NB4 (cell line): ENCODE data around the gene RASGRP1.

Experiments
- DNase-seq: peaks from one replicate; pipeline ENCODE4 v3.0.0; 2010; ENCODE audit warnings: low read depth
- H3K4me3 ChIP-seq: one replicate; pipeline ENCODE4 v1.5.1; 2011; ENCODE audit warnings: mild to moderate bottlenecking, low read depth, low read length, moderate library complexity
- MAX ChIP-seq: IDR thresholded peaks from 2 replicates; pipeline ENCODE4 v1.6.1; 2011; ENCODE audit warnings: low read depth, low read length
- MYC ChIP-seq: IDR thresholded peaks from 2 replicates; pipeline ENCODE4 v1.6.1; 2011; ENCODE audit warnings: low read depth, low read length
- POLR2A ChIP-seq: IDR thresholded peaks from 2 replicates; pipeline ENCODE4 v1.6.1; 2011; ENCODE audit warnings: mild to moderate bottlenecking; ENCODE audit not compliant: insufficient read length; ENCODE audit errors: extremely low read depth
- TF ChIP-seq, protein P1 (sequence below): IDR thresholded peaks from one replicate; pipeline ENCODE4 v1.5.1; 2012; ENCODE audit warnings: low read depth, low read length

The RASGRP1 gene

DNA sequence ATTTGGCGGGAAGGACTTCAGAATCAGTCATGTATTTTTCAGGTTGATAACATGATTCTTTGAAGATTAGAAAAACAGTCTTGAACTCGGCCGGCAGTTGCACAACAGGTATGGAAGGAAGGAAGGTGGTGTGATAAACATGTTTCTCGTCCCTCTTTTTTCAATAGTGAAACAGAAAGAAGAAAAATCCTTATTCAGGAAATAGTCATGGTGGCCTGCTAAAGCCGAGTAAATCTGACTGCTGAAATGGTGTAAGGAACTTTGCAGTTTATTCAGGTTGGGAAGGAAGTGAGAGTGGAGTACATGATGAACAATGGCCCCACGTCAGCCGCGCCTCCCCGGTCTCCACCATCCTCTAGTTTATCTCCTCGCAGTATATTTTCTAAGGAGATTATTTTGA lies 6.7 kb downstream of the RASGRP1 start:
- TF ChIP-seq, protein P1, sequence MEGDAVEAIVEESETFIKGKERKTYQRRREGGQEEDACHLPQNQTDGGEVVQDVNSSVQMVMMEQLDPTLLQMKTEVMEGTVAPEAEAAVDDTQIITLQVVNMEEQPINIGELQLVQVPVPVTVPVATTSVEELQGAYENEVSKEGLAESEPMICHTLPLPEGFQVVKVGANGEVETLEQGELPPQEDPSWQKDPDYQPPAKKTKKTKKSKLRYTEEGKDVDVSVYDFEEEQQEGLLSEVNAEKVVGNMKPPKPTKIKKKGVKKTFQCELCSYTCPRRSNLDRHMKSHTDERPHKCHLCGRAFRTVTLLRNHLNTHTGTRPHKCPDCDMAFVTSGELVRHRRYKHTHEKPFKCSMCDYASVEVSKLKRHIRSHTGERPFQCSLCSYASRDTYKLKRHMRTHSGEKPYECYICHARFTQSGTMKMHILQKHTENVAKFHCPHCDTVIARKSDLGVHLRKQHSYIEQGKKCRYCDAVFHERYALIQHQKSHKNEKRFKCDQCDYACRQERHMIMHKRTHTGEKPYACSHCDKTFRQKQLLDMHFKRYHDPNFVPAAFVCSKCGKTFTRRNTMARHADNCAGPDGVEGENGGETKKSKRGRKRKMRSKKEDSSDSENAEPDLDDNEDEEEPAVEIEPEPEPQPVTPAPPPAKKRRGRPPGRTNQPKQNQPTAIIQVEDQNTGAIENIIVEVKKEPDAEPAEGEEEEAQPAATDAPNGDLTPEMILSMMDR, result no peak
- no peak for TF ChIP-seq MAX
- TF ChIP-seq MYC, result no peak
- no peak for TF ChIP-seq POLR2A
- H3K4me3 ChIP-seq, result no peak overlapping the region
- no peak for DNase-seq

DNA sequence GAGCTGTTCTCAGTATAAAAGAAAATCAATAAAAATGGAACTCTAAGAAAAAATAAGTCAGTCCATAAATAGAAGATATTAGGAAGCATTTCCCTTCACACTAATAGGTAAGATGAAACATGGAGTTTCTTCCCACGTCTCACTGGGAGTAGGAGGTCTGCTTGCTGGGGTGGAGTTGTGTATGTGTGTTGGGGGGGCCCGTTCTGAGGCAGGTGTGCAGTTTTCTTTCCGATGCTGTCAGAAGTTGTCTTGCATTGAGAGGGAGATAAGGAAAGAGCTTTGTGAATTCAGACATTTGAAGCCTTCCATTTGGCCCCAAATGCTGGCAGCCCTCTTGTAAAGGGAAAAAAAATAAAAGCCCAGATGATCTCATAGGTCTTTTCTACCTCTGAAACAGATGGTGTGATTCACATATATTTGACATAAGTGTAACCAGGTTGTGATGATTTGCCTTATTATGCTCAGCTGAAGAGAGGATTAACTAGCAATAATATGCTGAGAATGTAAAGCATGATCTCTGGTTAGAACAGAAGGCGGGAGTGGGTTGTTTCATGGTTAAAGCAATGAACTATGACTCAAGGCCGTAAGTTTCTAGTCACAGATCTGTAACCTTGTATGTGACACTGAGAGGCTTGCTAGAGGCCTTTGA lies 8.8 kb downstream of the RASGRP1 start:
- TF ChIP-seq, protein P1, result no peak
- TF ChIP-seq MYC (no peak), MAX (no peak), POLR2A (no peak)
- no peak for DNase-seq
- no peak overlapping the region for H3K4me3 ChIP-seq

DNA sequence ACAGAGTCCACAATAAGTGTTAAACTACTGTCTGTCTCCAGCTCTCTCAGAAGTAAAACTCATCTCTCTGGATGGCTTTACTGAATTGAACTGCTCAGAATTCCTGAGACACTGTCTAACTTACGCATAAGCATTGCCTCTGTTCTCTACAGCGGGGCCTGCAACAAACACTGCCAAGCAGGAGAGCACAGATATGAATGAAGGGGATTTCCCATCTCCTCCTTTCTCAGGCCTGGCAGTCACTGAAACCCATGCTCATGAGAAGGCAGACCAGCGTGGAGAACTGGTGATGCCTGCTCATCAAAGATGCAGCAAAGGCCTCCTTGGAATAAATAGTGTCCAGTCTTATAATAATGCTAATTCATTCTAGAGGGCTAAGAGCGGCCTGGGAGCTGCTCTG lies 10.3 kb downstream of the RASGRP1 start:
- TF ChIP-seq MYC, result no peak
- TF ChIP-seq POLR2A, result no peak
- TF ChIP-seq, protein P1, result no peak
- no peak for TF ChIP-seq MAX

GRCh38 chr15:38553071-38553470 lies 11.5 kb downstream of the RASGRP1 start:
- no peak for TF ChIP-seq POLR2A
- TF ChIP-seq MYC, result no peak
- TF ChIP-seq, protein P1, result no peak
- TF ChIP-seq MAX, result no peak
- DNase-seq, result no peak
- no peak overlapping the region for H3K4me3 ChIP-seq

More for the DNA sequence above, 10.3 kb downstream of the RASGRP1 start:
- DNase-seq, result no peak
- H3K4me3 ChIP-seq, result no peak overlapping the region

DNA sequence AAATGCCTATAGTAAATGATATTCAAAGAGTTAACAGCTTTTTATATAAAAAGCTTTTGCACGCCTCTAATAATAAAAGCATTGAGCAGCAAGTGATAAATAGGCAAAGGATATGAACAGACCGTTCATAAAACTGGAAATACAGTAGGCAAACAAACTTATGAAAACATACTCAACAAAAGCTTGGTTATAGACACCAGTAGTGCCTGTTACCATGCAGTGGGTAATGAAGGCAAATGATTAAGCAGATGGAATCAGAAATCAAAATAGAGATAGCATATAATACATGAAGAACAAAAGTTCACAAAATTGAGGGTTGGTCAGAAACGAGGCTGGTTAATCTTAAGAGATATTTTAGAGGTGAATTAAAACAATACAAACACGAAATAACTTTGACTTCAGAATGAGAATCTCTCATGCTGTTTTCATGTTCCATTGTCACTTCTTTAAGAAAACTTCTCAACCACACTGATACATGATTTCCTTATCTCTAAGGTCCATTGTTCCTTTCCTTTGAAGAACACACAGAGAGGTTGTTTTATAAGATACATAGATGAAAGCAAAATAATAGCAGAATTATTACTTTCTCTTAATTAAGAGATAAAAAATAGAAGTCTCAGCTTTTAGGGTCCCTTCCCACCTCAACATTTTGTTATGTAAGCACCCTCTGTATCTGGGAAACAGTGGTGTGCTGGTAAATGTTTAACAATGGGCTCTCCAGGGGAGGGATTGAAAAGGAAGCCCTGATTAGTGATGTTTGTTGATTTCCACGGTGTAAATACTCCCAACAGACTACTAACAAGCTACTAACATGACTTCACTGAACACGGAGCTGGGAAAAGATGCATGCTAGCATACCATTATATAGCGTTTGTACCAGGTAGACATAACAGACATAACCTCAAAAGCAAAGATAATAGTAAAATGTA lies 12.6 kb downstream of the RASGRP1 start:
- TF ChIP-seq MAX, result no peak
- TF ChIP-seq, protein P1, result no peak
- no peak for TF ChIP-seq MYC
- no peak for TF ChIP-seq POLR2A
- no peak overlapping the region for H3K4me3 ChIP-seq
- no peak for DNase-seq
